GM21825 (cell line): ENCODE measurements around the gene ZNF420.
A peak's percentile ranks its signal among the peaks of the same experiment; 100 is the strongest.
"Not testable (repeated sequence)": the region's sequence is repeated elsewhere in the genome, so short reads cannot be mapped to it uniquely, and the experiment has no call there.

ENCODE experiments used
- ATAC-seq: cut with Tn5 transposase; IDR thresholded peaks from one replicate; pipeline ENCODE4 v1.9.1; 2021; ENCODE audit warnings: mild to moderate bottlenecking, moderate library complexity; ENCODE audit not compliant: unreplicated experiment

Gene ZNF420

GRCh38 chr19:37077934-37078716 is at the start of gene ZNF420:
TSS of gene ZNF420 (plus strand) at chr19:37078433. CDS start at chr19:37089119, 10,686 bp downstream.
- ATAC-seq, result peak; percentile 94

- no peak for ATAC-seq
Observed at GRCh38 chr19:37045140-37045539, 33.1 kb upstream of the ZNF420 start.

- no peak for ATAC-seq
Observed at GRCh38 chr19:37055330-37055729, 22.9 kb upstream of the ZNF420 start.

GRCh38 chr19:37056776-37057175 is 21.5 kb upstream of the ZNF420 start:
- ATAC-seq, result no peak

GRCh38 chr19:37059142-37059541 is 19.1 kb upstream of the ZNF420 start:
- ATAC-seq, result no peak

GRCh38 chr19:37064886-37065285 is 13.3 kb upstream of the ZNF420 start:
- not testable (repeated sequence) for ATAC-seq

- no peak for ATAC-seq
Observed at GRCh38 chr19:37074111-37074510, 4.1 kb upstream of the ZNF420 start.

- no peak for ATAC-seq
Observed at GRCh38 chr19:37074819-37075362, 3.3 kb upstream of the ZNF420 start.

- not testable (repeated sequence) for ATAC-seq
Observed at GRCh38 chr19:37076524-37076923, 1.7 kb upstream of the ZNF420 start.

- ATAC-seq, result no peak
Observed at GRCh38 chr19:37077501-37077933, 716 bp upstream of the ZNF420 start.

- ATAC-seq, result no peak
Observed at GRCh38 chr19:37078717-37079032, 442 bp downstream of the ZNF420 start.

GRCh38 chr19:37079238-37079637 is 1.0 kb downstream of the ZNF420 start:
- no peak for ATAC-seq

- ATAC-seq, result no peak
Observed at GRCh38 chr19:37082307-37082706, 4.1 kb downstream of the ZNF420 start.

- ATAC-seq, result no peak
Observed at GRCh38 chr19:37087110-37087509, 8.9 kb downstream of the ZNF420 start.

- ATAC-seq, result no peak
Observed at GRCh38 chr19:37095859-37096258, 17.6 kb downstream of the ZNF420 start.

- ATAC-seq, result no peak
Observed at GRCh38 chr19:37098570-37098969, 20.3 kb downstream of the ZNF420 start.

GRCh38 chr19:37104135-37104534 is 25.9 kb downstream of the ZNF420 start:
- not testable (repeated sequence) for ATAC-seq

GRCh38 chr19:37111753-37112152 is 33.5 kb downstream of the ZNF420 start:
- not testable (repeated sequence) for ATAC-seq

GRCh38 chr19:37114001-37114400 is 35.8 kb downstream of the ZNF420 start:
- no peak for ATAC-seq

GRCh38 chr19:37122093-37122492 is 43.9 kb downstream of the ZNF420 start:
- ATAC-seq, result not testable (repeated sequence)

- ATAC-seq, result no peak
Observed at GRCh38 chr19:37127999-37128820, 50.0 kb downstream of the ZNF420 start.

- ATAC-seq, result no peak
Observed at GRCh38 chr19:37128821-37129177, 50.6 kb downstream of the ZNF420 start.
